ENCODE measurements around the gene DOK6.
"Not testable (repeated sequence)": the region's sequence is repeated elsewhere in the genome, so short reads cannot be mapped to it uniquely, and the experiment has no call there.

- TF ChIP-seq POLR2AphosphoS5 (IDR thresholded peaks at IDR 0.05; ENCODE audit: insufficient read depth, low read depth, low read length); CTCF (IDR thresholded peaks at IDR 0.05; ENCODE audit: extremely low read depth in 1 of 2, insufficient read depth in 1 of 2, low read depth in 1 of 2, low read length in 2 of 2); POLR2A (IDR thresholded peaks at IDR 0.05; ENCODE audit: low read depth, low read length); FOS (IDR thresholded peaks at IDR 0.05; ENCODE audit: borderline replicate concordance, insufficient read depth, low read length); MAX (IDR thresholded peaks at IDR 0.05; ENCODE audit: insufficient read depth, insufficient read length); JUN (IDR thresholded peaks at IDR 0.05; ENCODE audit: borderline replicate concordance, insufficient read depth, insufficient read length, low read depth); EZH2 (IDR thresholded peaks at IDR 0.05; ENCODE audit: borderline replicate concordance, low read depth, low read length, severe bottlenecking); MYC (IDR thresholded peaks at IDR 0.05; ENCODE audit: low read depth, low read length); GATA2 (IDR thresholded peaks at IDR 0.05; ENCODE audit: insufficient read depth, insufficient read length, low read depth, low read length): not testable (repeated sequence)
Observed at GRCh38 chr18:69879051-69879450, 478.4 kb downstream of the DOK6 start.

All from endothelial cell of umbilical vein (primary cell).